Measurements from ENCODE around the gene CRY2. TPM values are rescaled to one million over a fixed set of nuclear protein-coding genes. Genes with fewer than 3 reads are reported as not detected.

Gene CRY2
- total and polyA plus RNA-seq, 2 experiments from 2014 or later, result 9.5 to 15.4 TPM

DNA sequence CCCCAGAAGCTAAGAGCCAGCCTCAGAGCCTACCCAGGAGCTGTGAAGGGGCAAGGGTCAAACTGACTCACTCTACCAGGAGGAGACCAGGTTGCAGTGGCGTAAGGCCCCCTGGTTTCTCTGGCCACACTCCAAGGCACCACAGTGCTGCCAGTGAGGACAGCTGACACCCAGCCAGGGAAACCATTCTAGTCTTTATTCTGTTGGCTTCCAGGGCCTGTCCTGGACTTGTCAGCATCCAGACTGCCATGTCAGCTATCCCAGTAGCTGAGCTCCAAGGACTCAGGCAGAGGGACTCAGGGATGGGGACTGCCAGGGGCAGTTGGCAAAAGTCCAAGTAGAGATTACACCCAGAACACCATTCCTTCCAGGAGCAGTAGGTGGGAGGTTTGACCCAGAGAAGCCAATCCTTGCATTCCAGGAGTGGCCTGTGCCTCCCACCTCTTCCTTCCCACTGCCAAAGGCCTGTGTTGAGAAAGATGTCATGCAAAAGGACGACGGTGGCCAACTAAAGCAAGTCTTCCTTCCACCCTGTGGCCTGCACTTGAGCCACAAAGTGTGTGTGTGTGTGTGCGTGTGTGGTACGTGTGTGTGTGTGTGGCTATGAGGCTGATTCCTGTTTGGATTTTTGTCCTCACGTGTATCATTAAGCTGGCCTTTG lies 34.6 kb downstream of the CRY2 start:
- no peak for ATAC-seq
- no peak for DNase-seq (ENCODE audit: low spot score)
- H3K36me3 Mint-ChIP-seq (ENCODE audit: low read depth), result no peaks in the 10 kb centered on the region; the same call in 2 of the 3 replicates
- H3K27ac Mint-ChIP-seq, result no peak overlapping the region
- Histone ChIP-seq H3K79me2 (replicated peaks; ENCODE audit: insufficient read depth) (no peaks in the 10 kb centered on the region), H4K20me1 (replicated peaks; ENCODE audit: insufficient read depth) (no peaks in the 10 kb centered on the region), H3K27me3 (ENCODE audit: insufficient read depth) (no peaks in the 10 kb centered on the region), H3K4me2 (no peak overlapping the region), H3K27ac (ENCODE audit: low read depth) (no peak overlapping the region), H3K4me3 (no peak overlapping the region), H3K36me3 (ENCODE audit: insufficient read depth) (no peaks in the 10 kb centered on the region), H3K4me1 (ENCODE audit: insufficient read depth) (peaks cover 9% of the 10 kb centered on the region; the same call in 1 of the 2 replicates), H3F3A (replicated peaks; ENCODE audit: low read depth) (no peaks in the 10 kb centered on the region), H2AFZ (no peak overlapping the region), H3K9me2 (ENCODE audit: insufficient read depth) (no peaks in the 10 kb centered on the region)
- peaks cover 4% of the 10 kb centered on the region for H3K27me3 Mint-ChIP-seq (ENCODE audit: insufficient read depth, low read depth, poor library complexity)
- H3K9me3 Mint-ChIP-seq, result no peaks in the 10 kb centered on the region
- TF ChIP-seq, protein P1, sequence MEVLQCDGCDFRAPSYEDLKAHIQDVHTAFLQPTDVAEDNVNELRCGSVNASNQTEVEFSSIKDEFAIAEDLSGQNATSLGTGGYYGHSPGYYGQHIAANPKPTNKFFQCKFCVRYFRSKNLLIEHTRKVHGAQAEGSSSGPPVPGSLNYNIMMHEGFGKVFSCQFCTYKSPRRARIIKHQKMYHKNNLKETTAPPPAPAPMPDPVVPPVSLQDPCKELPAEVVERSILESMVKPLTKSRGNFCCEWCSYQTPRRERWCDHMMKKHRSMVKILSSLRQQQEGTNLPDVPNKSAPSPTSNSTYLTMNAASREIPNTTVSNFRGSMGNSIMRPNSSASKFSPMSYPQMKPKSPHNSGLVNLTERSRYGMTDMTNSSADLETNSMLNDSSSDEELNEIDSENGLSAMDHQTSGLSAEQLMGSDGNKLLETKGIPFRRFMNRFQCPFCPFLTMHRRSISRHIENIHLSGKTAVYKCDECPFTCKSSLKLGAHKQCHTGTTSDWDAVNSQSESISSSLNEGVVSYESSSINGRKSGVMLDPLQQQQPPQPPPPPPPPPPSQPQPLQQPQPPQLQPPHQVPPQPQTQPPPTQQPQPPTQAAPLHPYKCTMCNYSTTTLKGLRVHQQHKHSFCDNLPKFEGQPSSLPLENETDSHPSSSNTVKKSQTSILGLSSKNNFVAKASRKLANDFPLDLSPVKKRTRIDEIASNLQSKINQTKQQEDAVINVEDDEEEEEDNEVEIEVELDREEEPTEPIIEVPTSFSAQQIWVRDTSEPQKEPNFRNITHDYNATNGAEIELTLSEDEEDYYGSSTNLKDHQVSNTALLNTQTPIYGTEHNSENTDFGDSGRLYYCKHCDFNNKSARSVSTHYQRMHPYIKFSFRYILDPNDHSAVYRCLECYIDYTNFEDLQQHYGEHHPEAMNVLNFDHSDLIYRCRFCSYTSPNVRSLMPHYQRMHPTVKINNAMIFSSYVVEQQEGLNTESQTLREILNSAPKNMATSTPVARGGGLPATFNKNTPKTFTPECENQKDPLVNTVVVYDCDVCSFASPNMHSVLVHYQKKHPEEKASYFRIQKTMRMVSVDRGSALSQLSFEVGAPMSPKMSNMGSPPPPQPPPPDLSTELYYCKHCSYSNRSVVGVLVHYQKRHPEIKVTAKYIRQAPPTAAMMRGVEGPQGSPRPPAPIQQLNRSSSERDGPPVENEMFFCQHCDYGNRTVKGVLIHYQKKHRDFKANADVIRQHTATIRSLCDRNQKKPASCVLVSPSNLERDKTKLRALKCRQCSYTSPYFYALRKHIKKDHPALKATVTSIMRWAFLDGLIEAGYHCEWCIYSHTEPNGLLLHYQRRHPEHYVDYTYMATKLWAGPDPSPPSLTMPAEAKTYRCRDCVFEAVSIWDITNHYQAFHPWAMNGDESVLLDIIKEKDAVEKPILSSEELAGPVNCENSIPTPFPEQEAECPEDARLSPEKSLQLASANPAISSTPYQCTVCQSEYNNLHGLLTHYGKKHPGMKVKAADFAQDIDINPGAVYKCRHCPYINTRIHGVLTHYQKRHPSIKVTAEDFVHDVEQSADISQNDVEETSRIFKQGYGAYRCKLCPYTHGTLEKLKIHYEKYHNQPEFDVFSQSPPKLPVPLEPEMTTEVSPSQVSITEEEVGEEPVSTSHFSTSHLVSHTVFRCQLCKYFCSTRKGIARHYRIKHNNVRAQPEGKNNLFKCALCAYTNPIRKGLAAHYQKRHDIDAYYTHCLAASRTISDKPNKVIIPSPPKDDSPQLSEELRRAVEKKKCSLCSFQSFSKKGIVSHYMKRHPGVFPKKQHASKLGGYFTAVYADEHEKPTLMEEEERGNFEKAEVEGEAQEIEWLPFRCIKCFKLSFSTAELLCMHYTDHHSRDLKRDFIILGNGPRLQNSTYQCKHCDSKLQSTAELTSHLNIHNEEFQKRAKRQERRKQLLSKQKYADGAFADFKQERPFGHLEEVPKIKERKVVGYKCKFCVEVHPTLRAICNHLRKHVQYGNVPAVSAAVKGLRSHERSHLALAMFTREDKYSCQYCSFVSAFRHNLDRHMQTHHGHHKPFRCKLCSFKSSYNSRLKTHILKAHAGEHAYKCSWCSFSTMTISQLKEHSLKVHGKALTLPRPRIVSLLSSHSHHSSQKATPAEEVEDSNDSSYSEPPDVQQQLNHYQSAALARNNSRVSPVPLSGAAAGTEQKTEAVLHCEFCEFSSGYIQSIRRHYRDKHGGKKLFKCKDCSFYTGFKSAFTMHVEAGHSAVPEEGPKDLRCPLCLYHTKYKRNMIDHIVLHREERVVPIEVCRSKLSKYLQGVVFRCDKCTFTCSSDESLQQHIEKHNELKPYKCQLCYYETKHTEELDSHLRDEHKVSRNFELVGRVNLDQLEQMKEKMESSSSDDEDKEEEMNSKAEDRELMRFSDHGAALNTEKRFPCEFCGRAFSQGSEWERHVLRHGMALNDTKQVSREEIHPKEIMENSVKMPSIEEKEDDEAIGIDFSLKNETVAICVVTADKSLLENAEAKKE (CRISPR knock-in tag; IDR thresholded peaks at IDR 0.05), result no peak
- TF ChIP-seq, protein P2, sequence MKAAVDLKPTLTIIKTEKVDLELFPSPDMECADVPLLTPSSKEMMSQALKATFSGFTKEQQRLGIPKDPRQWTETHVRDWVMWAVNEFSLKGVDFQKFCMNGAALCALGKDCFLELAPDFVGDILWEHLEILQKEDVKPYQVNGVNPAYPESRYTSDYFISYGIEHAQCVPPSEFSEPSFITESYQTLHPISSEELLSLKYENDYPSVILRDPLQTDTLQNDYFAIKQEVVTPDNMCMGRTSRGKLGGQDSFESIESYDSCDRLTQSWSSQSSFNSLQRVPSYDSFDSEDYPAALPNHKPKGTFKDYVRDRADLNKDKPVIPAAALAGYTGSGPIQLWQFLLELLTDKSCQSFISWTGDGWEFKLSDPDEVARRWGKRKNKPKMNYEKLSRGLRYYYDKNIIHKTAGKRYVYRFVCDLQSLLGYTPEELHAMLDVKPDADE (IDR thresholded peaks at IDR 0.05), result no peak
- TF ChIP-seq ZNF331 (CRISPR knock-in tag; IDR thresholded peaks at IDR 0.05; ENCODE audit: low read depth) (no peak), POLR2AphosphoS5 (IDR thresholded peaks at IDR 0.05; ENCODE audit: low read depth) (no peak), STAT1 (IDR thresholded peaks at IDR 0.05; ENCODE audit: unreplicated experiment) (no peak), NANOG (IDR thresholded peaks at IDR 0.05; ENCODE audit: borderline replicate concordance) (no peak), ZNF114 (CRISPR knock-in tag; IDR thresholded peaks at IDR 0.05) (no peak), CREB1 (CRISPR knock-in tag; IDR thresholded peaks at IDR 0.05; ENCODE audit: low read depth) (no peak), EZH2 (IDR thresholded peaks at IDR 0.05; ENCODE audit: low read depth, unreplicated experiment) (no peak), JUNB (IDR thresholded peaks at IDR 0.05; ENCODE audit: unreplicated experiment) (no peak), EZH2phosphoT487 (IDR thresholded peaks at IDR 0.05; ENCODE audit: unreplicated experiment) (no peak)
- TF ChIP-seq, protein P3, sequence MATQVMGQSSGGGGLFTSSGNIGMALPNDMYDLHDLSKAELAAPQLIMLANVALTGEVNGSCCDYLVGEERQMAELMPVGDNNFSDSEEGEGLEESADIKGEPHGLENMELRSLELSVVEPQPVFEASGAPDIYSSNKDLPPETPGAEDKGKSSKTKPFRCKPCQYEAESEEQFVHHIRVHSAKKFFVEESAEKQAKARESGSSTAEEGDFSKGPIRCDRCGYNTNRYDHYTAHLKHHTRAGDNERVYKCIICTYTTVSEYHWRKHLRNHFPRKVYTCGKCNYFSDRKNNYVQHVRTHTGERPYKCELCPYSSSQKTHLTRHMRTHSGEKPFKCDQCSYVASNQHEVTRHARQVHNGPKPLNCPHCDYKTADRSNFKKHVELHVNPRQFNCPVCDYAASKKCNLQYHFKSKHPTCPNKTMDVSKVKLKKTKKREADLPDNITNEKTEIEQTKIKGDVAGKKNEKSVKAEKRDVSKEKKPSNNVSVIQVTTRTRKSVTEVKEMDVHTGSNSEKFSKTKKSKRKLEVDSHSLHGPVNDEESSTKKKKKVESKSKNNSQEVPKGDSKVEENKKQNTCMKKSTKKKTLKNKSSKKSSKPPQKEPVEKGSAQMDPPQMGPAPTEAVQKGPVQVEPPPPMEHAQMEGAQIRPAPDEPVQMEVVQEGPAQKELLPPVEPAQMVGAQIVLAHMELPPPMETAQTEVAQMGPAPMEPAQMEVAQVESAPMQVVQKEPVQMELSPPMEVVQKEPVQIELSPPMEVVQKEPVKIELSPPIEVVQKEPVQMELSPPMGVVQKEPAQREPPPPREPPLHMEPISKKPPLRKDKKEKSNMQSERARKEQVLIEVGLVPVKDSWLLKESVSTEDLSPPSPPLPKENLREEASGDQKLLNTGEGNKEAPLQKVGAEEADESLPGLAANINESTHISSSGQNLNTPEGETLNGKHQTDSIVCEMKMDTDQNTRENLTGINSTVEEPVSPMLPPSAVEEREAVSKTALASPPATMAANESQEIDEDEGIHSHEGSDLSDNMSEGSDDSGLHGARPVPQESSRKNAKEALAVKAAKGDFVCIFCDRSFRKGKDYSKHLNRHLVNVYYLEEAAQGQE (IDR thresholded peaks at IDR 0.05; ENCODE audit: unreplicated experiment), result no peak
- TF ChIP-seq, protein P4, sequence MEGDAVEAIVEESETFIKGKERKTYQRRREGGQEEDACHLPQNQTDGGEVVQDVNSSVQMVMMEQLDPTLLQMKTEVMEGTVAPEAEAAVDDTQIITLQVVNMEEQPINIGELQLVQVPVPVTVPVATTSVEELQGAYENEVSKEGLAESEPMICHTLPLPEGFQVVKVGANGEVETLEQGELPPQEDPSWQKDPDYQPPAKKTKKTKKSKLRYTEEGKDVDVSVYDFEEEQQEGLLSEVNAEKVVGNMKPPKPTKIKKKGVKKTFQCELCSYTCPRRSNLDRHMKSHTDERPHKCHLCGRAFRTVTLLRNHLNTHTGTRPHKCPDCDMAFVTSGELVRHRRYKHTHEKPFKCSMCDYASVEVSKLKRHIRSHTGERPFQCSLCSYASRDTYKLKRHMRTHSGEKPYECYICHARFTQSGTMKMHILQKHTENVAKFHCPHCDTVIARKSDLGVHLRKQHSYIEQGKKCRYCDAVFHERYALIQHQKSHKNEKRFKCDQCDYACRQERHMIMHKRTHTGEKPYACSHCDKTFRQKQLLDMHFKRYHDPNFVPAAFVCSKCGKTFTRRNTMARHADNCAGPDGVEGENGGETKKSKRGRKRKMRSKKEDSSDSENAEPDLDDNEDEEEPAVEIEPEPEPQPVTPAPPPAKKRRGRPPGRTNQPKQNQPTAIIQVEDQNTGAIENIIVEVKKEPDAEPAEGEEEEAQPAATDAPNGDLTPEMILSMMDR (conservative IDR thresholded peaks at IDR 0.05; ENCODE audit: low read depth in 2 of 2), result no peak
- no peak overlapping the region for H3K4me3 Mint-ChIP-seq
- peaks cover 9% of the 10 kb centered on the region for H3K4me1 Mint-ChIP-seq

All from GM23338 (cell line).